ENCODE measurements around the gene SMARCA2.

SMARCA2 gene

DNA sequence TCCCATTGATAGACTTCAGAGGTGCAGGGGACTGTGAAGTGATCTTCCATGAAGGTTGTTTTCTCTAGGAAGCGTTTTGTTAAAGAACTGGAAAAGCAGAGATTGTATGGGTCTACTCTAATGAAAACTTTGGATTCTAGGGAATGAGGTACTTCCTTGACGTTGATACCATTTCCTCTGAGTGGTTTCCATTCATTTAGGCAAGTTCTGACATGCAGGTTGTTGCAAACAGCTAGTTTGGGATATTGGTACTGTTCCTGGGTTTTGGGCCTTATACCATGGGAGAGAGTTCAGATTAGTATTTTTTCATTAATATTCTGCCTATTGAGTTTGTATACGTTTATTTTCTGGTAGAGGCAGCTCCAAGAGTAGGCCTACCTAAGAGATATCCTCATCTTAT lies 25.7 kb downstream of the SMARCA2 start:
- DNase-seq (ENCODE audit: low spot score) = no peak

DNA sequence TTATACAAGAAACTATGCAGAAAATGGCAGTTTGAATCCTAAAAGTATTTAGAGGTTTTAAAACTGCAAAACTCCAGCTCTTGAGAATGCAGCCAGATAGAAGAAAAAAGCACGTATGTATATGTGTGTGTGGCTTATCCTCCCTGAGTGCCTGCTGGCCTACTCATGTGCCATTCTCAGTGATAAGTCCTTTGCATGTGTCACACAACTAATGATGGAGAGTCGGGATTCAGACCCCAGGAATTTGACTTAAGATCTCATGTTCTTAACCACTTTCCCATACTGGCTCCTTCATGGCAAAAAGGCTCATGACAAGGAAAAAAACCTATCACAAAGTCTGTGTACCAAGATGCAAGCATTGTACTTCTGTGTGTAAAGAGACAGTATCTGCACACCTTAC lies 26.6 kb downstream of the SMARCA2 start:
- no peak for DNase-seq (ENCODE audit: low spot score)

DNA sequence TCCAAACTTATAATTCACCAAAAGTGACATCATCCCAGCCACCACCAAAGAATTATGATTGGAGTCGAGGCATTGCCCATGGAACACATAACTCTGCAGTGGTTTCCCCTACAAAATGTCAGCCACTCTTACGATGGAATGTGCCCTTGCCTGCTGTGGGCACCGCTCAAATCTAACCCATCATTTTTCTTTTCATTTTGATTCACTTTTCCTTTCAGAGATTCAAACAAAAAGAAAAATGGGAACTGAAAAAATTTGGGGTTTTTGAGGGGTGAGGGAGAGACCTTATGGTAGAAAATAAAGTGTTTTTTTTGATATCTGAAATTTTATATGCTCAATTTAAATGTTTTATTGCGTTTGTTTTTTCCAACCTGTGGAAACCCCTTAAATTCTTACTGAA lies 28.1 kb downstream of the SMARCA2 start:
- DNase-seq (ENCODE audit: low spot score) = no peak

DNA sequence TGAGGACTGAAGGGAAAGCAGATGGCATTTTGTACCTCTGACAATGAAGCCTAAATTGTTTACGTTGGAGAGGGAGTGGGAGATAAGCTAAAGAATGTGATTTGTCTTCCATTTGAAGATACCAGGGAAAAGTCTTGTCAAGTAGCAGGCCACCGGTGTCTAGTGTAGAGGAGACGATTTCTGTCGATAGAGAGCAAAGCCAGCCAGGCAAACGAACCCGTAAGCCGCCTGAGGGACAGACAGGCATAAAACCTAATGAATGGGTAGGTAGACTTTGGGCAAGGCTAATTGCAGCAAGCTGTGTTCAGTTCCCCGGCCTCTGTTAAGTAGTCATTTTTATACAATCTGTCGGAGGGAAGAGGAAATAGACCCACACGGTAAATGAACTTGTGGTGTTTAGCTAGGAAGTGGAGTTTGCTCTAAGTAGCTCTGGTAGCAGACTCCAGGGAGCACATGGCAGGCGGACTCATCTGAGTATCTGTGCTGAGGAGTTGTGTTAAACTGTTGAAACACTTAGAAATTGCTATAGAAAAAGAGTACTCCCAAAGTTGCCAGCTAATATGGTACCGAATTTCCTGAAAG lies 28.8 kb downstream of the SMARCA2 start:
- DNase-seq (ENCODE audit: low spot score) = no peak

DNA sequence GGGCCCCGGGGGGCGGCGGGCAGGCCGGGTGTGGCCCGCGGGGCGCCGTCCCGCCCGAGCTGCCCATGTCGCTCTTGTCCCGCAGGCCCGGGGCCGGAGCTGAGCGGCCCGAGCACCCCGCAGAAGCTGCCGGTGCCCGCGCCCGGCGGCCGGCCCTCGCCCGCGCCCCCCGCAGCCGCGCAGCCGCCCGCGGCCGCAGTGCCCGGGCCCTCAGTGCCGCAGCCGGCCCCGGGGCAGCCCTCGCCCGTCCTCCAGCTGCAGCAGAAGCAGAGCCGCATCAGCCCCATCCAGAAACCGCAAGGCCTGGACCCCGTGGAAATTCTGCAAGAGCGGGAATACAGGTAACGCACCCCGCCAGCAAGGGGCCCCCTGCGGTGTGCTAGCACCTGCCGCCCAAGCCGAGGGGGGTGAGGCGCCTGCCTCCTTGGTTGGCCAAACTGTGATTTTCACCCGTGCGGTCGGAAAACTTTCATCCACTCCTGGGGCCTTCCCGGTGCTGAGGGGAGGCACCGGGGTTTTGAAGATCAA lies 32.1 kb downstream of the SMARCA2 start:
- no peak for DNase-seq (ENCODE audit: low spot score)

DNA sequence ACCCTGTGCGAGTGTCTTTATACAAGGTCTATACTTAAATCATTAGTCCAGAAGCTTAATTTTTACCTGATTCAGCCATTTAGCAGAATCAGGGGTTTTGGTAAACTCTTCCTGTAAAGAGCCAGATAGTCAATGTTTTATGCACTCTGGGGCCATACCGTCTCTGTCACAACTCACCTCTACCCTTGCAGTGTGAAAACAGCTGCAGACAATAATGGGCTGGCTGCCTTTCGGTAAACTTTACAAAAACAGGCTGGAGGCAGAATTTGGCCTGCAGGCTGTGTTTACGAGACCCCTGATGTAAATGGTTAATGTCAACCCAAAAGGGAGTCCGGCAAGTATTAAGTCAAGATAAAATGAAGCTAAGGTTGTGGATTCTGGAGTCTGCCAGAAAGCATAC lies 32.8 kb downstream of the SMARCA2 start:
- DNase-seq (ENCODE audit: low spot score) = no peak

DNA sequence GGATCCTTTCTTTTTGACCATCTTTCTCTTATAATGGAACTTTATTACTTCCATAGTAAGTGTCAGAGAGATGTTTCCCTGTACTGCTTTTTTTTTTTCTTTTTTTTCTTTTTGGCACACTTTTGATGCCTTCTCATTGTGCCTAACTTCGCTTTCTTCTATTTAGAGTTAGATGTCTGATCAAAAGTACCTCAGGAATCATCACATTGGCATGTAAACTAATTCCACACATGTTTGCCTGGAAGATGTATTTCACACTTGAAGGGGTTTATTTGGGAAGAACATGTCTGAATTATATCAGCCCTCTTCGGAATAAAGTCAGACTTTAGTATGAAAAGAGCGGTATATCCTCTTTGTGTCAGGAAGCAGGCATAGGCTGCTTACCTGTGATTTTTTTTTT lies 35.1 kb downstream of the SMARCA2 start:
- DNase-seq (ENCODE audit: low spot score) = no peak

DNA sequence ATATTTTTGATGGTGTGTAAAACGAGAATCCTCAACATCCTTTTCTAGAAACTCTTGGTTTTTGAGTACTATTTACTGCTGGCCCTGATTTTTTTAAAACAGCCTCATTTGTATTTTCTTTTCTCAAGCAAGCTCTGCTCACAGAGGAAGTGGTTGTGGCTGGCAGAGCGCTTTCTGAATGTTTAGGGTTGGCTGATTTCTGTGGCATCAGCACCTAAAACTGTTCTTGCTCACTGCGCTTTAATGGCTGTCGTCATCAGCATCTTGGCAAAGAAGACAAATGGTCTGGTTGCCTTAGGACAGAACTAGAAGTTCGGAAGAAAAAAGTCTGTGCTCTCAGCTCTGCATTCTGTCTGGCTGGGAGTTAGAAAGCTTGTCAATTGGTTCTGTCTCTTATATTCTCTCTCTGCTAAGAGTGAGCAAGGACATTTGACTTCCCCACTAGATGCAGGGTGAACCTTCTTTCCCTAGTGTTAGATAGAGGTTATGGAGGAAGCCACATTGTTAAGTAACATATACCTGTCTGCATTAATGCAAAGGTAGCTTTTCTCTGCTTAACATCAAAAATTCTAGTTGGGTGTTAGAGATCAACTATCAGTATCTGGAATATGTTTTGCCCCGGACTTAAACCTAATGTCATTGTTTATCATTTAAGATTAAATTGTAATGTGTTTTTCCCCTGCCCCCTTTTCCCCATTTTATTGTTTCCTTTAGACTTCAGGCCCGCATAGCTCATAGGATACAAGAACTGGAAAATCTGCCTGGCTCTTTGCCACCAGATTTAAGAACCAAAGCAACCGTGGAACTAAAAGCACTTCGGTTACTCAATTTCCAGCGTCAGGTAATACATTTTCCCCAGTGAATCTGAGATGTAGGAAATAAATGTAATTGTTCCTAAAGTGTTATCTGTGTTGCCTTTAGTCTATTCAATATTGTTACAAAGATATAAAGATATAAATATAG lies 39.0 kb downstream of the SMARCA2 start:
- DNase-seq (ENCODE audit: low spot score) = no peak

DNA sequence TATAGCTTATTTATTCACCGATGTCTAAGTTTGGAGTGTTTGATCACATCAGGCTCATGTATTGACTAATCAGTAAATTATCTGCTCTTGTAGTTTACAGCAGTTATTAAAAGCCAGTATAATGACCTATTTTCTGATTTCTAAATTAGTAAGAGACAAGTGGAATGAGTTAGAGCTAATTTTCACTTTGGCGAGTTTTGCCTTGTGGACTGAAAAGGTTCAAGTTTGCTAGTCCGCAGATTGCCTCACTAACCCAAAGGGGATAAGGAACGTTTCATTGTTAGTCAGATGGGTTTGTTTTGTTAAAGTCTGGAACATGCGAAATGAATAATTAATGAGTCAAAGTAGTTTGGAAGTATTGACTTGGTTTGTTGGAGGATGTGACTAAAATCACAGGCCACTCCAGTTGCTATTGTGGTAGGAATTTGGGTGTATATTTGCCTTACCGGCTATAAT lies 40.1 kb downstream of the SMARCA2 start:
- DNase-seq (ENCODE audit: low spot score) = no peak

DNA sequence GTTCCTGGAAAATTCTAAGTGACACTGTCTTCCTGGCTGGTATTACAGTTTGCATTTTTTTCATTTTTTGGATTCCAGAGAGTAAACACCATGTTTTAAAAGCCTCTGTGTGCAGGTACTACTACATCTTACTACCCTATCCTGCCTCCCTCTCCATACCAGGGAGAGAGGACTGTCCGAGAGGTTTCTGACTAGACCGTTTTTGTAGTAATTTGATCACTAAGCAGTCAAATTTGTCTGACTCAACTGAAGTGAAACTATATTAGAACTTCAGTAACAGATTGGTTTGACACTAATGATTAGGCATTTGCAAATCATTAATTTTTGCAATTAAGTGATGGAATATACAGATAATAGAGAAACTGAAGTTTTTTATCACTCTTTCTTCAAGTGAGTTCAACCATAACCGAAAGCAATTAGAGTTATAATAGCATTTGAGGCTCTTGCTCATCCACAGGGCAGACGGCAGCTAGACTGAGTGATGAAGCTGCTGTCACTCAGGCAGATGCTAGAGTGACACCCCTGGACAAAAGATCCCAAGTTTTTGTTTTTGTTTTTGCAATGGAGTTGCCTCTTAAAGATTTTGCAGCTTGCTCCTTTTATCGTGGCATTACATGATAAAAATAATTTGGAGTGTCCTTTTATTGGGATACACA lies 44.3 kb downstream of the SMARCA2 start:
- no peak for DNase-seq (ENCODE audit: low spot score)

DNA sequence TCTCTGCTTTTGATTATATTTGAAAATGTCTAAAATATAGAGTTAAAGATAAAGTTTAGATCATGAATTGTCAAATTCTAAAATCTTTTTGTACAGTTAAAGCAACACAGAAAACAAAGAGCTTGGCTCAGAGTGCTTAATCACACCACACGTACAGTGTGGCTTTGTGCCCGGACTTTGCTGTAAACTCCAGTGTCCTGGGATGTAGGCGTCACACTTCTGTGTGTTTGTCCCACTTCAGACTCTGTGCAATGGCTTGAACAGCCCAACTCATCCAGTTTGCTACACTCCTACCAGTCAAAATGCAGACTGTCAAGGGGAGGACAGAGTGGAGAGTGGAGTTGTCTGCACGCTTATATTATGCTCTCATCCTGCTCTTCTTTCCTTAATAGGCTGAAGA lies 45.3 kb downstream of the SMARCA2 start:
- no peak for DNase-seq (ENCODE audit: low spot score)

DNA sequence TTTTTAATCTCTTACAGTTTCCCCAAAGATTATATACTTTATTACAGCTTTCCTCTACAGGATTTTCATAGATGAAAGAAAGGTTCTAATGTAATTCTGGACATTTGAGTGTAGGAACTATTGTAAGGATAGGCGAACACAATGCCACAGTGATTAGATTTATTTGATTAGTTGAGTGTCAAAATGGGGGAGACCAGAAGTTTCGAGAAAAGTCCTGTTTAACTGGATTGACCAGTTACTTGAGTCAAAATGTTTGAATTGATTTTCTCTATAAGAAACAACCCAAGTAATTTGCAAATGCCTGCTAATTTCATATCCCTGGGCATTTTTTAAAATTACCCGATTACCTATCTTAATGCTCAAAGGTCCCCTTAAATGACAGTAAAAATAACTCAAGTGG lies 50.6 kb downstream of the SMARCA2 start:
- DNase-seq (ENCODE audit: low spot score) = no peak

DNA sequence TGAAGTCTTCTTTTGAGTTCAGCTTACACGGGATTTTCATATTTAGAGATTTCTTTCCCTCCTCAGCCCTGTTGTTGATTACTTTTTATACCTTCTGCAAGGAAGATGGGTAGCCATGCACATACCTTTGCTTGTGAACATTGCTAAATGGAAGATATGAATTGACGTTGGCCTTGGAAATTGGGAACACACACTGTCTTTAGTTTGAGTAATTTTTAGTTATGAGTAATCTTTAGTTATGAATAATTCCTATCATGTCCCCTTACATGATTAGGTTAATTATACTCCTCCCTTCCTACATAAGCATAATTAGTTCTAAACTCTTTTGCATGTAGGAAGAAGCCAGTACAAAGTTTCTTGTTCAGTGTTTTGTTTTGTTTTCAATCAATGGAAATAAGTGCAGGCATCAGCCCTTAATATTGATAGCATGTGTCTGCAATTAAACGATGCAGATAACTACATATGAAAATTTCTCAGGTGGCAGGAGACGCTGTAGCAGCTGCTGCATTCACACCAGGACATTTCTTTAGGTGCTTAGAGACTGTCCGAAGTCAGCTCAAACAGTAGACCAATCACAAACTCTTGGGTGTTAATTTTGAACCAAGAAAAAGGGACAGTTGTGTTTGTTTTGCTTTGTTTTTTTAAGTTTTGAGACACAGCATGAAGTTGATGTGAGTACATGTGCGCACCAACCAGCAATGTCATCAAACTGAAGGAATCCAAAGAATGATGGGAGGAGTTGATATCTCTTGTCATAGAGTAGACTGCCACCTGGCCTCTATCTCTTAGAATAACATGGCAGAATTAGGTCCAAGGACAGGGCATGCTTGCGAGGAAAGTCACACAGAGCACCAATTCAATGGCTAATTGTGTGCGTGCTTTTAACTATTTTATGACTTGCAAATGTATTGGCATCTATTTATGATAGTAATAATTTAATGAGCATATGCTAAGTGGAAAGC lies 51.4 kb downstream of the SMARCA2 start:
- DNase-seq (ENCODE audit: low spot score) = peak; percentile 12

DNA sequence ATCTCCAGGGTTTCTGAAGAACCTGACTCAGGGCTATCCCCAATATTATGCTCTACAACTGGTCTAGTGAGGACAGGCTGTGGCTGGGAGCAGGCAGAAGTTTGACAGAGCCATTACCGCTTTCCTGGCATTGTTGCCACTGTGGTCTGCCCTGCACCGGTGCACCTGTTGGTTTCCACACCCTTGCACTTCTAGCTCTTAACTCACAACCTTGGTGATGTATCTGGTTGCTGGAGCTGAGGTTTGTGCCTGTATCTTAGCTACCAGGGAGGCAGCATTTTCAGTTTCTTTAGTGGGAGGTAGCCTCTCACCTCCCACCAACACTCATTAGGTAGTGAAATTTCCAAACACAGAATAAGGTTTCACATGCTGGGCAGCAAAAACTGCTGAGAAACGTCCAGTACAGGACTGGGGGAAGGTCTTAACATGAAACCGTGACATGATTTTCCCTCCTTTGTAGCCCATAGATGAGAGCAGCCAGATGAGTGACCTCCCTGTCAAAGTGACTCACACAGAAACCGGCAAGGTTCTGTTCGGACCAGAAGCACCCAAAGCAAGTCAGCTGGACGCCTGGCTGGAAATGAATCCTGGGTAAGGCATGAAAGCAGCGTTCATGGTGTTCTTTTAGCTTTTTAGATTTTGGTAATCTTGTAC lies 57.7 kb downstream of the SMARCA2 start:
- no peak for DNase-seq (ENCODE audit: low spot score)

DNA sequence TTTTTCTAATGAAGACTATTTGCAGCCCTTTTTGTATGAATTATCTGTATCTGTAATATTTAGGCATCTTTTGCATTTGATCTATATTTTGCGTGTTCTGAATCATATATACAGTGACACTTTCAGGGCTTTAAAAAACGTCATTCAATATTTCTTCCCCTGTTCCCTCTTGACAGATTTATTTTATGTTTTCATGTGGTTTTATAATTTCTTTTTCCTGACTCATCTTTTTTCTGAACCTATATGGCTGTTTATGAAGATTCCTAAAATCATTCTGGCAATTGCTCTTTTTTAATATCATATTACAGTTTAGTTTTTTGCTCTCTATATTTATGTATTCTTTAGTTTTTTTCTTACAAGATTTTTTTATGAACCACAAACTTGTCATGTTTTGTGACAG lies 67.6 kb downstream of the SMARCA2 start:
- DNase-seq (ENCODE audit: low spot score) = no peak

DNA sequence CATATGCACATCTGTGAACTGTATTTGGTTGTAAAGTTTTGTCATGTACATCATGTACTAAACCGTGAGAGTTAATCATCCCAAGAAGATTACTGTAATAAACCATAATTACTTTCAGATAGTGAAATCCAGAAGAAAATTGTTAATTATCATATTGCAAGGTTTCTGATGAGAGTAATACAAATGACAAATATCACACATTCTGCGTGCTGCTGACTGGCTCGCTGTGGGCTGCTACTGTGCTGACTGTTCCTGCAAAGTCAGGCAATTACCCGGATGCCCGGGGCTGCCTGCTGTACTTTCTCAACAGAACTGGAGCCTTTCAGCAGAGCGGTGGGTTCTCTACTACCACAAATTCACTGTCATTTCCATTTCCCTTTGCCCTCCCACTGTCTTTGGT lies 68.3 kb downstream of the SMARCA2 start:
- no peak for DNase-seq (ENCODE audit: low spot score)

DNA sequence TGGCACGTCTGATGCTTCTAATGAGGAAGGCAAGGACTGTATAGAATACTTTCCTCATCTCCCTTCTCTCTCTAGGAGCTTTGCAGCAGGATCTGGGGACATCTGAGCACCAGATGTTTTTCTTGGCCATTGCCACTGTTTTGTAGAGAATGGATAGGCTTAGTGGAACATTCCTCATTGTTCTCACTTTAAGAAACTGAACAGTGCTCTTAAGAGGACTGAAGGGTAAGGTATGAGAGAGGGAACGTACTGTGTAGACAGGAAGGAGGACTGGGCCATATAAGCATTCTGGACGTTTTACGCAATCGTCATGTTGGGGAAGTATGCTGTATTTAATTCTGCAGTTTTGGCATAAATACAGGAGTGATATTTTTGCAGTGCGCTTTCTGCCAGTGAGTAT lies 70.6 kb downstream of the SMARCA2 start:
- no peak for DNase-seq (ENCODE audit: low spot score)

DNA sequence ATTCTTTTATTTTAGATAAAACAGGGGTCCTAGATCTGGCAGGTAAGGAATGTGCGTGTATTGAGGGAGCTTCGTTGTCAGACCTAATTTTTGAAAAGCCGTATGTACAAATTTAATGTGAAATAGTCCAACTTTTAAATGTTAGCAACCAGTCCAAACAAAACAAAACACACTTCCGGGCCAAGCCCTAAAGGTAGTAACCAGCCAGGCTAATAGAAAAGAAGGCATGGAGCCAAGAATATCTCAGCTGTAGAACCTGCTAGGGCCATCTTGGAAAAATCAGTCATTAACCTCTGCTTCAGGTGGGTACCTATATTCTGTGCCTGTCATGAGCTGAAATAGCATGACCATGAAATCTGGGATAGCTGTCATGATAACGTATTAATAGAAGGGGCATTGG lies 71.0 kb downstream of the SMARCA2 start:
- DNase-seq (ENCODE audit: low spot score) = no peak

DNA sequence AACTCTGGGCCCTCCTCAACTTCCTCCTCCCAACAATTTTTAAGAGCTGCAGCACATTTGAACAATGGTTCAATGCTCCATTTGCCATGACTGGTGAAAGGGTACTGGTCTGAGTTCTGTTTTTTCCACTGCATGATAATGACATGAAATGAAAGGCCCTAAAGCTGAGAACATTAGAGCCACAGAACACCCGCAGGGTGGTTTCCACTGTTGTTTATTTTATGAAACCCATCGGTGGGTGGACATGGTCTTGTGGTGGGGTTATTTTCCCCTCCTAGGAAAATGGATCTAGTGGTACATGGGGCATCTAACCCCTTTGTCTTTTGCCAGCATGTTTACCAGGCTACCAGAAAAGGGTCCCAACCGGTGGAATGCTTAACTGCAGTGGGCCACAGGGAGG lies 71.8 kb downstream of the SMARCA2 start:
- DNase-seq (ENCODE audit: low spot score) = no peak

DNA sequence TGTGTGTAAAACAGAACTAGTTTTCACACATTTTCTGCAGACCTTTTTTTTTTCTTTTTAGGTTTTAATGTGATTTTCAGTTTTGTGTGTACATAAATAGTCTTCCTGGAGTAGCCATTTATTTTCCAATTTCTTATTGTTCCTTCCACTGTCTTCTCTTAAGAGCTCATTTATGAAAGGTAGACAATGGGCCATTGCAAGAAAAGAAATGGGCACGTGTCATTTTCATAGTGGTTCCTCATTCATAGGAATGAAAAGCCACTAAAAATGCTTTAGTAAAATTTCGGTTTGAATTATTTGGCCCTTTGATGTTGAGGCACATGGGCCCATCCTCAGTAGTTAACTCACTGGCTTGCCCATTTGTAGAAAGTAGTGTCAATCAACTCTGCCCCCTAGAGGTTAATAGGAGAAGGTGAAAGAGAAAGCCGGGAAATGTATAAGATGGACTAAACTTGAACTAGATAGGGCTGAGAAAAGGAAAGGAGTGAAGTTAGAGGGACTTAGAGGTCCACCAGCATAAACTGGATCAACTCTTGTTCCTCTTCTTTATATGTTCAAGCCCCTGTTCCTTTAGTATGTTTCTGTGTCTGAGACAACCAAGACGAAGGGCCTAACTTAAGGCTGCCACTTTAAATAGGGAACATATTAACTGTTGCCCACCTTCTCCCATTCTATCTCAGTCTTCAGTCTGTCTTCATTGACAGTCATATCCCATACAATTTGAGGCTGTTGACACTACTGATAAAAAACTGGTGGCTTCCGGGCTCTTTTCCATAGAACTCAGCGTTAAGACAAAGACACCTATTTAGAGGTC lies 72.6 kb downstream of the SMARCA2 start:
- peak; percentile 47 for DNase-seq (ENCODE audit: low spot score)
